ENCODE data around the gene LIG1.
A peak's percentile ranks its signal among the peaks of the same experiment; 100 is the strongest.

Gene LIG1

GRCh38 chr19:48169939-48170803, at the start of gene LIG1, which contains the start of gene ZSWIM9:
Gene LIG1, minus strand, starts transcription at chr19:48170344. Its CDS starts 4,778 bp downstream, at chr19:48165566.
Gene ZSWIM9, plus strand, starts transcription at chr19:48170680. Its CDS starts 1,123 bp downstream, at chr19:48171803.
- DNase-seq, result peak; percentile 92 to 94

- no peak for DNase-seq
These were observed 48.9 kb upstream of the LIG1 start for GRCh38 chr19:48218997-48219396.

GRCh38 chr19:48216933-48217332, 46.8 kb upstream of the LIG1 start:
- DNase-seq, result no peak

GRCh38 chr19:48213959-48214358, 43.8 kb upstream of the LIG1 start:
- no peak for DNase-seq

- DNase-seq, result no peak
These were observed 39.9 kb upstream of the LIG1 start for GRCh38 chr19:48210005-48210404.

- peak in 1 of 2 donors; percentile 31 for DNase-seq
These were observed 36.4 kb upstream of the LIG1 start for GRCh38 chr19:48206397-48207093.

- peak; percentile 87 to 89 for DNase-seq
These were observed 33.9 kb upstream of the LIG1 start for GRCh38 chr19:48203794-48204628.

- DNase-seq, result no peak
These were observed 33.2 kb upstream of the LIG1 start for GRCh38 chr19:48203222-48203793.

GRCh38 chr19:48196933-48197665, 27.0 kb upstream of the LIG1 start:
- DNase-seq, result no peak

- DNase-seq, result no peak
These were observed 26.2 kb upstream of the LIG1 start for GRCh38 chr19:48196321-48196763.

GRCh38 chr19:48194844-48195830, 25.0 kb upstream of the LIG1 start:
- DNase-seq, result no peak

- peak in 1 of 2 donors; percentile 27 for DNase-seq
These were observed 24.1 kb upstream of the LIG1 start for GRCh38 chr19:48194041-48194843.

- no peak for DNase-seq
These were observed 22.6 kb upstream of the LIG1 start for GRCh38 chr19:48192750-48193149.

GRCh38 chr19:48190885-48191284, 20.7 kb upstream of the LIG1 start:
- no peak for DNase-seq

- DNase-seq, result no peak
These were observed 20.2 kb upstream of the LIG1 start for GRCh38 chr19:48190288-48190884.

- no peak for DNase-seq
These were observed 16.4 kb upstream of the LIG1 start for GRCh38 chr19:48186541-48186991.

- no peak for DNase-seq
These were observed 15.9 kb upstream of the LIG1 start for GRCh38 chr19:48186015-48186414.

- no peak for DNase-seq
These were observed 13.2 kb upstream of the LIG1 start for GRCh38 chr19:48183356-48183755.

GRCh38 chr19:48182434-48182833, 12.3 kb upstream of the LIG1 start:
- no peak for DNase-seq
